HG02571 (cell line): ENCODE data around the gene RPP25L.

Experiments
- ATAC-seq: cut with Tn5 transposase; IDR thresholded peaks from one replicate; pipeline ENCODE4 v1.9.1; 2021; ENCODE audit warnings: mild to moderate bottlenecking, moderate library complexity; ENCODE audit not compliant: unreplicated experiment

Gene RPP25L

DNA sequence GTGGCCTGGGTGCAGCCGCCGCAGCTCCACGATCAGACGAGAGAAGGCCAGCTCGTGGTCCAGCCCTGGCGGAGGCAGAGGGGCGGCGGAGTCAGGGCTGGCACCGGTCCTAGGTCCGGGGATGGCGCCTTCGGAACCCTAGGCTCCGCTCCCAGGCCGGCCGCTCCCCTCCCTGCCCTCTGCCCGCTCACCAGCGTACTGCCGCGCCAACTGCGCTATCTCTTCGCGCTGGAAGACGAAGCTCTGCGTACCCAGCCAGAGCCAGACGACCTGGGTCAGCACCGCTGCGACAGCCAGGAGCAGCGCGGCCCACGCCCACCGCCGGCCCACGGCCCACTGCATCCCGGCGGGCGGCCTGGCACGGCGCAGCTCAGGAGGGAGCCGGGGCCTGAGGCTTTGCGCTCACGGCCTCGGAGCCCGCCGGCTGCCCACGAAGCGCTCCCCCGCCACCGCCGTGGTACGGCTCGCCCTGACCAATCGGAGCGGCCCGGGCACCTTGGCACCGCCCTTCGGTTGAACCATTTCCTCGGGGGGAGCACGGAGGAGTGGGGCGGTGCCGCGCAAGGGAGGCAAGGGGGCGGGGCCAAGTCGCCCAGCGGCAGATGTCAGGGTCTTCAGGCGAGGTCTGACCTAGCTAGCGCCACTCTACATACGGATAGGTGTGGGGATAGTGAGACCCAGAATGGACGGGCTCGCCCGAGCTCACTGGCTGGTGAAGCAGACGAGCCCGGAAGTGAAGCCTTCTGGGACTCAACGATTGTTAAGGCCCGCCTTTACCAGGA, 25.6 kb upstream of the RPP25L start, which contains the start of gene SIGMAR1:
Gene SIGMAR1, minus strand, starts transcription at position 432 of the 782 bp plus-strand sequence. Its CDS starts 90 bp downstream, at position 342.
- ATAC-seq: peak; percentile 85

DNA sequence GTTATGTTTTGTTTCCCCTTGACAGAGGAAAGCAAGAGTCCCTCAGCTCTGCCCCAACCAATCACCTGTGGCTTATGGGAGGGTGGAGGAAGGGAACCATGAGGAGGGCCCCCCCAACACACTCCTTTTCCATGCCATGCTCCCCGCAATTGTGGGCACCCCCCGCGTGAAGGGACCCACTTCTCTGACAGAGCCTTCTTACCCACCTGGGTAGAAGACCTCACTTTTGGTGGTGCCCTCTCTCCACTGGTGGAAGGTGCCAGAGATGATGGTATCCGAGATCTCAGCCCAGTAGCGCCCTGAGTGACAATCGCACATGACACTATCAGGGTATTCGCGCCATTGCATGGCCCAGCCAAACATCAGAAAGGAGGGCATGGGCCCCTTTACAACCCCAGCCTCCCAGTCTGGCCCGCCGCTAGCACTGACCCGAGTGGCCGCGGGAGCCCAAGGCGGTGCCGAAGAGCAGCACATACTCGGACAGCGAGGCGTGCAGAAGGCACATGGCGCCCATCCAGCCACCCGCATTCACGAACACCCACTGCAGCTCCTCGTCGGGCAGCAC, 25.0 kb upstream of the RPP25L start:
- no peak for ATAC-seq

DNA sequence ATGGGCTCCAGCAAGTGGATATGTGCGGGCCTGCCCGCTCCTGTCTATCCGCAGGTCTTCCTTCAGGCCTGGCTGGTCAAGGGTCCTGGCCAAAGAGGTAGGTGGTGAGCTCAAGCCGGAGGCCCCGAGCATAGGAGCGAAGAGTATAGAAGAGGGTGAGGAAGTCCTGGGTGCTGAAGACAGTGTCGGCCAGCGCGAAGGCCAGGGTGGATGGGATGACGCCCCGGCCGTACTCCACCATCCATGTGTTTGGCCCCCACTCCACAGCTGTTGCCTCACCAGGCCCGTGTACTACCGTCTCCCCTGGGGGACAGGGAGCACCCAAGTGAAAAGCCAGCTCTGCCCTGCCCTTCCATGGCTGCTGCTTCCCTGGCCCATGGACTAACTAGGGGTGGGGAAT, 23.7 kb upstream of the RPP25L start:
- no peak for ATAC-seq

DNA sequence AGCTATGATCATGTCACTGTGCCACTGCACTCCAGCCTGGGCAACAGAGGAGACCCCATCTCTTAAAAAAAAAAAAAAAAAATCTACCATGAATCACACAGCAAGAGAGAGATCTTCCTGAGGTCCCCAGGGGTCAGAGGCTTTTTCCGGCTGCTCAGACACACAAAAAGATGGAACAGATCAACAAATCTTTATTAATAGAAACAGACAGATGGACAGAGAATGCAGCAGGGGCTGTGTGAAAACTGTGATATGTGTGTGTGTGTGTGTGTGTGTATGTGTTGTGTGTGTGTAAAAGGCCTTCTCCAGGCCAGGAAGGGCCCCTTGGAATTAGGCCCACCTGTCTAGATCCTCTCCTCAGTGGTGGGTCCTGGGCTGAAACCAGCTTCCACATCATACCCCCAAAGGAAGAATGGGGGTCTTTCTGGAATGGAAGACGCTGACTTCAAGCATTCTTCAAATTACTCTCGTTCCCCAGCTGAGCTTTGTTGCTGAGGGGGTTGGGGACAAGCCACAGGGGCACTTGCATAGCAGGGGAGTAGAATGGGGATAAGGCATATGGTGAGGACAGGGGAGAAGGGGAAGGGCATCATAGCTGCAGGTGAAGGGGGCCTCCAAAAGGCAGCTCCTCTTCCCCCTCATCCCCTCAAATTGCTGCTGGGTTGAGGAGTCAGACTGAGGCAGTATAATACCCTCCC, 22.8 kb upstream of the RPP25L start:
- ATAC-seq: no peak

DNA sequence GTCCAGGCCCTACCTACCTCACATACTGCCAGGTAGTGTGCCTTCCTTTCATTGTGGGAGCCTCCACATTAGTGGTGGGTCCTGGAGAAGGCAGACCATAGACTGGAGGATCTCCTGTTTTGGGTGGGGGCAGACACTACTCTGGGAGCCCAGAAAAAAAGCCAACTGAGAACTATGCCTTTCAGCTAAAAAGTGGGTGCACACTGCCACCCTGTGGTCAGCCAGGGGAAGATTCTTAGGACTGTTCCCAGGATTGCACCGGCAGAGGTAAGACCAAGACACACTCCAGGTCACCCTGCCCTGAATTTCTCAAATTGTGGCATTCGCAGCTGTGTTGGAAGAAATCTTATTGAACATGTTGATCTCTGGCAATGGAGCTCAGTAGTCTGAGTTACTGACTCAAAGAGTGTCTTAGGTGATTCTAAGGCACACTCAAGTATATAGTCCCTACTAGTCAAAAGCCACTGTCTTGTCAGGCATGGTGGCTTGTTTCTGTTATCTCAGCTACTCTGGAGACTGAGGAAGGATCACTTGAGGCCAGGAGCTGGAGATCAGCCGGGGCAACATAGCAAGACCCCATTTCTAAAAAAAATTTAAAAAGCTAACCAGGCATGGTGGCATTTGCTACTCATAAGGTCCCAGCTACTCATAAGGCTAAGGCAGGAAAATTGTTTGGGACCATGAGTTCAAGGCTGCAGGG, 22.1 kb upstream of the RPP25L start:
- no peak for ATAC-seq

DNA sequence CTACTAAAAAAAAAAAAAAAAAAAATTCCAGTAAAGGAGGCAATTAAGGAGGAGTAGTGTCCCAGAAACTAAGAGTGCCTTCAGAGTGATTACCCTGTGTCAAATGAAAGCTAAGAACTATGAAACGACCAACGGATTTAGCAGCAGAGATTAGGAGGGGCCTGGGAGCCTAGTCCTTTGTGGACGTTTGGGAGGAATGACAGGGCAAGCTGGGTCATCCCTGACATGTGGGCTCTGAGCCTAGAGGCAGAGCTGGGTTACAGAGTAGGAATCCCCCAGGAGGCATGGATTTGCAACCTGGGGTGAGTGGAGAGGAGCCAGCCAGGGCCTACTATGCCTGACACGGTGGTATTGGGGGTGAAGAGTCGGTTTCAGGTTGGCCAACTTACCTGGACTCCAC, 21.3 kb upstream of the RPP25L start:
- no peak for ATAC-seq

DNA sequence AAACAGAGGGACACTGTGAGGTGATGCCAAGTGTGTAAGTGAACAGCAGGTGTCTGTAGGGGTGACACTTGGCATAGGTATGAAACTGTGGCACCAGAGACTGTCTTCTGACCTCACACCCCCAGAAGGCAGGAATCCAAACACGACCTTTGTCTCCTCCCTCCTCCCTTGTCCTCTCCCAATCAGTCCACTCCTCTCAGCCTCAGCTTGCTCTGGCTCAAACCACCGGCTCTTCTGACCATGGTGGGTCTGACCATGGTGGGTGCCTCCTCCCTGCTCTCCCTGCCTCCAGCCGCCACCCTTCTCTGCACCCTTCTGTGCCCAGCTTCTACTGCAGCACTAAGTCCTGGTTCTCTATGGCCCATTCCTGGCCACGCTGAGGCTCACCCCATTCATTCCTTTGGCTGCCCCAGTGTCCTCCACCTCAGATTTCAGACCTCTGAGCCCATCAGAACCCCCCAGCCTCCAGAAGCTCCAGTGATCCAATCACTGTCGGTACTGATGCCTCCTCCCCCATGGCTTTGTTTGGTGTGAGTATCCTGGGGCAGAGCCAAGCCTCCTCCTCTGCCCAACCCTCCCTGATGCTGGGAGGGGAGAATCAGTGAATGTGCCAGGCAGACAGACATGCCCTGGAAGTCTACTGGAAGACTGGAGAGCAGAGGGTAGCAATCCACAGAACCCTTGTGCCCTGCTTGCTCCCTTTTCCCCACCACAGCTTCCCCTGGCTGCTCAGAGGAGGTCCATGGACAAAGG, 18.7 kb upstream of the RPP25L start:
- ATAC-seq: no peak

DNA sequence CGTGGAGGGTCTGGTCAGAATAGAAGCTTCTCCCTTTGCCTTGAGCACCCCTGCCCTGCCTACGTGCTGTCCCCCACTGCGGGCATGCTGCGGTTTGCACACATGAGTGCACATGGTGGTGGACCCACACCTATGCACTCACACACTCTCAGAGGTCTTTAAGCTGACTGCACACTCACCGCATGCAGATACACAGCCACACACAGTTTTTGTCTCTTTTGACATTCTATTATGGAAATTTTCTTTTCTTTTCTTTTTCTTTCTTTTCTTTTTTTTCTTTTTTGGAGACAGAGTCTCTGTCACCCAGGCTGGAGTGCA, 17.6 kb upstream of the RPP25L start:
- ATAC-seq: no peak

DNA sequence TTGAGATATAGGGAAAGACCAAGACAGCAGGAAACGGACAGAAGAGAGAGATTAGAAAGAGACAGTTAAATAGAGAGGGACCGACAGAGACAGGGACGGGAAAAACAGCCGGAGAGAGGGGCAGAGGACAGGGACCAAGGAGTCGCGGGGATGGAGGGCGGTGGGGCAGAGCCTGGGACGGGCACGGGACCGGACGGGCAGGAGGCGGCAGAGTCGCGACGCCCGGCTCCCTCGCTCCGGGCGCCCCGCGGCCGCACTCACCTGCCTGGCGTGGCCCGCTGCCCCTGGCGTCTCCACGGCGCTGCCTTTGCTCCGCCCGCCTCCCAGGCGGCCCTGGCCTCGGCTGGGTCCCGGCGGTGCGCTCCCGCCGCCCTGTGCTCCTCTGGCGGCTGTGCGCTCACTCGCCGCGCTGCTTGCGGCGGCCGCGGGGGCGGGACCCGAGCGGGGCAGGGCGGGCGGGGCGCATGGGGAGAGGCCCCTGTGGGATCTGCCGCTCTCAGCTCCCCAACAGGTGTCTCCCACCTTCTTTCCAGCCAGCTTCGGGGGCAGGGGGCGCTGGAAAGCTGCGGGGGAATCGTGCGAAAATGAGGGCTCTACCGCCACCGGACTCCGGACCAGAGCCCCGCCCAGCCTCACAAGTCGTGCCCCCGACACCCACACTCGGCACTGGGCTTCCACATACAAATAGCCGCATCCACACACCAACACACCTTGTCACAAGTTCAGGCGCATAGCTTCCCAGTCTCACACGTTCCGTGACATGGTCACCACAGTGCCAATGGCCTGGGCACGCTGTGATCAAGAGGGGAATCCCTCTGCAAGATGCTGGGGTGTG, 17.0 kb upstream of the RPP25L start, which contains the start of gene ARID3C:
Gene ARID3C, minus strand, starts transcription at position 411 of the 835 bp plus-strand sequence. CDS start 1,052 bp downstream, outside the sequence.
- ATAC-seq: no peak

DNA sequence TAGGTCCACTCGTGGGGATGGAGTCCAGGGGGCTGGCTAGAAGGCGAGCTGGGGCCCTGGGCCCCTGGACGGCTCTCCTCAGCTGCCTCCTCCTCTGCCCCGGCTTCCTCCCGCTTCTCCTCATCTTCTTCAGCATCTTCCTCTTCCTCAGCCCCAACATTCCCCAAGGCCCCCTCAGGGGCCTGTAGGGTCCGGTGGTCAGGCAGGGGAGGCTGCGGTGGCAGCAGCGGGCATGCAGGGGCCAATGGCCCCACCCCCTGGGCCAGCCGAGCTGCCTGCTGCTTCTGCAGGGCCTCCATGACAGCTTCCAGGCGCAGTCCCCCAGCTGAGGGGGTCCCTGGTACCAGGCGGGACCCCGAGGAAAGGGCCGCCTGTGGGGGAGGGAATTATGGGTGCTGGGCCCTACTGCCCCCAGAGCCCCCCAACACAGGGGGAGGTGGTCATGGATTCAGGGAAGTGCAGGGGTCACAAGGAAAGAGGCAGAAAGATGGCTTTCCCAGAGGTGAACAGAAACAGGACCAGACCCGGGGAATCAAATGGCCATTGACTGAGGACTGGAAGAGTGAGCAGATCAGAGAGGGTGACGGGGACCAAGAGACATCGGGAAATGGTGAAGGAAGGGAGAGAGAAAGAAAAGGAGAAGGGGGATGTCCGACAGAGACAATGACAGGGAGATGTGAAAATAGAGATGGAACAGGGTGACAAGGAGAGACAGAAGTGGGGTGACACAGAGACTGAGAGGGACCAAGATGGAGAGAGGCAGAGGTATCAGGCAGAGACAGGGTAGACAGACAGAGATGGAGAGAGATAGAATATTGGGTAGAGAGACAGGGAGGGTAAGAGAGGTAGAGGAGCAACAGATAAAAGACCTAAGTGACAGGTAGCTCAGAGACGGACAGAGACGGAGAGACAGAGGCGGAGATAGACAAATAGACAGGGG, 16.1 kb upstream of the RPP25L start:
- ATAC-seq: no peak

DNA sequence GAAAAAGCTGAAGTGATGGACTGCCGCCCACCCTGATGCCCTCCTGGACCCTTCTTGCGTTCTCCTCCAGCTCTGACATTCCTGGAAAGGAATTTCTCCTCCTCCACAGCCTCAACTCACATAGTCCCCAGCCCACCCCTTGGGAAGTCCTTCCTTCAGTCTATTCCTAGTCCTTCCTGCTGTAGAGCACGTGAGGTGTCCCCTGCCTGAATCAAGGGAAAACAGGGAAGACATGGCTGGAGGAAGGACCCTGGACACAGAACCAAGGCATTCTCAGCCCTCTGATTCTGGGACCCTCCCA, 13.2 kb upstream of the RPP25L start:
- ATAC-seq: no peak

DNA sequence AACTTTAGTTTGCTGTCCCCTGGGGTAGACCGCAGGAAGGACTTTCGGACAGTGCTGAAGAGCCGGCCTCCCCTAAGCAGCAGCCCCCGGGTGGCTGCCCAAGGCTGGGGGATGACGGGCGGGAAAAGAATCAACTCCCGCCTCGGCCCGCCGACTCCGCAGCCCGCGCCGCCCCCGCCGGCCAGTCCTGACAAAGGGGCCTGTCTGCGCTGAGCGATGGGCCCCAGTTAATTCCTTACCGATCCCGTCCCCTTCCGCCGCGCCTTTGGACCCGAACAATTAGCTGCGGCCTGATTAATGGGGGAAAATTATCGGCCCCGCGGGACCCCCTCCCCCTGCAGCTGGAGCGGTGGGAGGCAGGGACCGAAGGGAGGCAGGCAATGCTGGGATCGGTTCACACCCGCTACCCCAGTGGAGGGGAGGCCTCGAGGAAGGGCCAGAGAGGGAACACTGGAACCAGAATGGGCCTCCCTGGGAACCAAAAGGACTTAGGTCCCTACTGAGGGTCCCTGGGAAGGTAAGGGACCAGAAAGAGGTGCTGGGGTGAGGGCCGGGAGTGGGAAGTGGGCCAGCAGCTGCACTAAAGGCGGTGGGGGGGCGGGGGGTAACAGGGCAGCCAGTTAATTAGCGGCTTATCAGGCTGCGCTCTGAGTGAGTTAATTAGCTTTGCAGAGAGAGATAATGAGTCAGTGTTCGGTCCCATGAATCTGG, 12.7 kb upstream of the RPP25L start:
- no peak for ATAC-seq

DNA sequence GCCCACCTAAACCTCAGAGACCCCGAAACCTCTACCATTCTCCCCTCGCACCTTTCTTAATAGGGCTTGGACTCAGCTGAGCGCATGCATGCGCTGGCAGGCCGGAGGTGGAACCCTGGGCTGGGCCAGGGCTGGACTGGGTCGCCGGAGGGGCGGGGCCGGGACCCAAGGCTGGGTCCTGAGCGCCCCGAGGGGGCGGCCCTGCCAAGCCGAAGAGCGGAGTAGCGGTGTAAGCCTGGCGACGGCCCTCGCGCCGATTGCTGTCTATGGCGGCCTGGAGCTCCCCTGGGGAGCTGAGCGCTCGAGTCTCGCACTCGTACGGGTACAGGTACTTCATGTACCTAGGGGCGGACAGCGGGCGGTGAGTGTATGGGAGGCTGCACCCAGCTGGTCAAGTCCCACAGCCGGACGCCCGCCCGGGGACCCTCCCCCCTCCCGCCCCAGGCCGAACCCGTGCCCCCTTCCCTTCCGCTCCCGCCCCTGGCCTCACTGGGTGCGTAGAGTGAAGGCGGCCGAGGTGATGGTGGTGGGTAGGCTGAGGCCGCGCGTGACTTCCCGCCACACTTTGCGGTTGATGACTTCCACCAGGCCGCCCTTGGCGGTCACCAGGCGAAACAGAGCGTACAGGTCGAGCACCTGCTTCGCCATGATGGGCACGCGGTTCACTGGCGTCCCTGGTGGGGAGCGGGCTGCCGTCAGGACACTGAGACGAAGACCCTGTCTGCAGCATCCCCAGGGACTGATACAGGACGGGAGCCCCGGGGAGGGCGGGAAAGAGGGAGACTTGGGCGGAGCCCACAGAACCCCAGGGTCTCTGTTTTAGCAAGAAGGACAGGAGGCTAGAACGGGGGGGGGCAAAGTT, 11.7 kb upstream of the RPP25L start:
- no peak for ATAC-seq

DNA sequence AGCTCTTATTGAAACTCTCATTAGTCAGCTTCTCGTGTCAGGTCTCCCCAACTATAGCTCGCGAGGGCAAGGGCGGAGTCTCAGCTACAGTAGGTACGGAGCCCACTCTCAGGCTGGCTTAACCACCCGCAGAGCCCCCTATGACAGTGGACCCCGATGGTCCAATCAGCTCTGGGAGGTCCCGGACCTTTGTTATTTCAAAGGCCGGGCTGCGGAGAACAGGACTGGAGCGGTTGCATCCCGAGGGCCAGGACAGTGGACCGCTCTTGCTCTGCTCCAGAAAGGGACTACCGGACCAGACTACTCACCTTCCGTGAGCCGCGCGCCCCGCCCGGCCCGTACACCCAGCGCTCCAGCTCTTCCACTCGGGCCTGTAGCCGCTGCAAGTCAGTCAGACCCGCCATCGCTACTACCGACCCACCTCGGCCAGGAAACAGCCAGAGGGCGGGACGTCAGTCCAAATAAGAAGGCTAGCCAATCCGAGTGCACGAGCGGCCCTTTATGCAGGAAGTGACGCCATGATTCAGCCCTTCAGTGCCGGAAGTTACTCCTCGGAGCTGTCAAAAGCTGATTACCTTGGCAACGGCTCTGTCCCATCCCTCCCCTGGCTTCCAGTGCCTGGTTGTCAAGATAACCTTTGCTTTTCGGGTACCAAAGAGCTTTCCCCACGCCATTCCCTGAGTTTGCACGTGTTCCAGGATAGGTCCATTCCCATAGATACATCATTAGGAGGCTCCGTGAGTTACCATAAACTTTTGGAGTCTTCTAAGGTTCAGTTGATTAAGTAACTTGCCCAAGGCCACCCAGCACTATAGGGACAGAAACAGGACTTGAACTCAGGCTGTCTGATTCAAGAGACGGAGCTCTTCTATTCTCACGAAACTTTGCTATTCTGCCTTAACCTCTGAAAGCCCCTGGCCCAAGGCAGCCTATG, 8.4 kb upstream of the RPP25L start, which contains the start of gene DCTN3:
Gene DCTN3, minus strand, starts transcription at position 435 of the 934 bp plus-strand sequence. Its CDS starts 31 bp downstream, at position 404.
- peak; percentile 97 for ATAC-seq

DNA sequence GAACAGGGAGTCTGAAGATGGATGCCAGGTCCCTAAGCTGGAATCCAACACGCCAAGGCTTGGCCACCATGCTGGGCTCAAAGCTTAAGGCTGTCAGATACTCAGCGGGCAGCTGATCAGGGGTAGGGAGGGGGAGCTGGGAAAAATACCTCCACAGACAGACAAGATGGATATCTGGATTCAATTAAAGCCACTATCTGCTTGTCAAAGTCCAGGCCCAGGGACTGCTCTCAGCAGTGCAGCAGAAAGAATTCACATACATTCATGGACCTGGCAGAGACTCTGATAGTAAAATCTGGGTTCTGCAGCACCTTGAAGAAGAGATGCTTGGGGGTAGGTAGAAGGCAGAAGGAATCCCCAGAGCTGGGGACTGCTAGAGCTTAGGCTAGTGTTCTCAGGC, 3.2 kb upstream of the RPP25L start:
- ATAC-seq: no peak

DNA sequence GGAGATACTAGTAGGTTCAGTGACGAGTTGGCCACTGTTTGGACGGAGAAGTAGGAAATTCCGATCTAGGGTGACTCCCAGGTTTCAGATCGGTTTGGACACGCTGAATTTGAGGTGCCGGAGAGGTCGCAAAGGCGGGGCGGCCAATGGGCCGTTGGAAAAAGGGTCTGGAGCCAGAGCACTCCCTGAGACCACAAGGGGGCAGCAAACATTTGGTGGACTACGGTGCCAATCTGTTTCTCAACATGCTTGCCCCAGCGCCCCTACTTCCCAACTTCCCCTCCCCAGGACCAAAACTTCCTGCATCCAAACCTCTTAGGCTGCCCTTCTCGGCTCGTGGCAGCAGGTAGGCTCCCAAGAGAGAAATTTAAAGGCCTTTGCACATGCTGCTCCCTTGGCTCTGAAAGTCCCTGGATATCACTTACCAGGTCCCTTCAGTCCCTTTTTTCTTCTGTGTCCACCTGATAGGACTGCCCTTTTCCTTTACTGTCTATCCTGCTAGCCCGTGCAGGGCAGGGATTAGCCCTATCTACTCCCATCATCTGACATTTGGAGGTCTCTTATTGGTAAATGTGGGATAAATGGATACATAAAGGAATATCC, 992 bp upstream of the RPP25L start:
- ATAC-seq: peak; percentile 52
